ENCODE data around the gene MAD2L1BP. TPM values are rescaled to one million over a fixed set of nuclear protein-coding genes. Genes with fewer than 3 reads are reported as not detected.

The MAD2L1BP gene
- total RNA-seq, 6 experiments from 2014 or later: 23.6 to 26.7 (median 26.4) TPM

GRCh38 chr6:43606019-43606418 is 29.6 kb upstream of the MAD2L1BP start:
- H3K9me3 Mint-ChIP-seq: no peaks in the 10 kb centered on the region
- peaks cover 40% of the 10 kb centered on the region for H3K4me1 Mint-ChIP-seq (ENCODE audit: low read depth)
- TF ChIP-seq CTCF (IDR thresholded peaks at IDR 0.05): no peak
- H3K27ac Mint-ChIP-seq: no peak overlapping the region
- H3K27me3 Mint-ChIP-seq (ENCODE audit: insufficient read depth): no peaks in the 10 kb centered on the region
- no peak for DNase-seq
- peaks cover 39% of the 10 kb centered on the region for H3K36me3 Mint-ChIP-seq (ENCODE audit: low read depth)
- no peak overlapping the region for H3K4me3 Mint-ChIP-seq

GRCh38 chr6:43608310-43608763 is 27.3 kb upstream of the MAD2L1BP start:
- peak; percentile 93 for TF ChIP-seq CTCF (IDR thresholded peaks at IDR 0.05)
- Mint-ChIP-seq H3K36me3 (ENCODE audit: low read depth) (peaks cover 36% of the 10 kb centered on the region), H3K9me3 (no peaks in the 10 kb centered on the region), H3K4me1 (ENCODE audit: low read depth) (peaks cover 48% of the 10 kb centered on the region), H3K27me3 (ENCODE audit: insufficient read depth) (no peaks in the 10 kb centered on the region), H3K27ac (no peak overlapping the region), H3K4me3 (no peak overlapping the region)
- DNase-seq: peak; percentile 62

GRCh38 chr6:43608807-43609206 is 26.8 kb upstream of the MAD2L1BP start:
- no peak for DNase-seq
- peak overlapping the region; percentile 9; the same call in 1 of the 2 replicates for H3K27ac Mint-ChIP-seq
- no peaks in the 10 kb centered on the region for H3K27me3 Mint-ChIP-seq (ENCODE audit: insufficient read depth)
- peaks cover 48% of the 10 kb centered on the region for H3K4me1 Mint-ChIP-seq (ENCODE audit: low read depth)
- no peaks in the 10 kb centered on the region for H3K9me3 Mint-ChIP-seq
- H3K4me3 Mint-ChIP-seq: no peak overlapping the region
- H3K36me3 Mint-ChIP-seq (ENCODE audit: low read depth): peaks cover 35% of the 10 kb centered on the region
- no peak for TF ChIP-seq CTCF (IDR thresholded peaks at IDR 0.05)

GRCh38 chr6:43609402-43609801 is 26.2 kb upstream of the MAD2L1BP start:
- no peak overlapping the region for H3K4me3 Mint-ChIP-seq

GRCh38 chr6:43610431-43610830 is 25.2 kb upstream of the MAD2L1BP start:
- peaks cover 36% of the 10 kb centered on the region for H3K36me3 Mint-ChIP-seq (ENCODE audit: low read depth)
- H3K4me1 Mint-ChIP-seq (ENCODE audit: low read depth): peaks cover 46% of the 10 kb centered on the region
- H3K9me3 Mint-ChIP-seq: no peaks in the 10 kb centered on the region
- H3K27ac Mint-ChIP-seq: peak overlapping the region; percentile 74; the same call in 1 of the 2 replicates
- 0 out of 2 replicates have a peak overlapping the region, but pooled peaks have one; percentile 18 for H3K4me3 Mint-ChIP-seq
- no peak for TF ChIP-seq CTCF (IDR thresholded peaks at IDR 0.05)
- no peaks in the 10 kb centered on the region for H3K27me3 Mint-ChIP-seq (ENCODE audit: insufficient read depth)
- DNase-seq: no peak

More at GRCh38 chr6:43609402-43609801, 26.2 kb upstream of the MAD2L1BP start:
- DNase-seq: no peak
- TF ChIP-seq CTCF (IDR thresholded peaks at IDR 0.05): no peak
- peaks cover 46% of the 10 kb centered on the region for H3K4me1 Mint-ChIP-seq (ENCODE audit: low read depth)
- H3K36me3 Mint-ChIP-seq (ENCODE audit: low read depth): peaks cover 36% of the 10 kb centered on the region
- H3K27me3 Mint-ChIP-seq (ENCODE audit: insufficient read depth): no peaks in the 10 kb centered on the region
- 0 out of 2 replicates have a peak overlapping the region, but pooled peaks have one; percentile 9 for H3K27ac Mint-ChIP-seq
- H3K9me3 Mint-ChIP-seq: no peaks in the 10 kb centered on the region

Data from HFFc6 (cell line).